ENCODE results near the gene C1QTNF2. TPM values are rescaled to one million over a fixed set of nuclear protein-coding genes. Genes with fewer than 3 reads are reported as not detected.

Gene C1QTNF2
- total RNA-seq, 1 experiment from 2014 or later: not detected

- no peak overlapping the region for H3K27ac Mint-ChIP-seq (ENCODE audit: low read depth, unreplicated experiment)
- intact Hi-C loops (cut with micrococcal nuclease): no loop called here
- no peaks in the 10 kb centered on the region for H3K27me3 Mint-ChIP-seq (ENCODE audit: insufficient read depth, unreplicated experiment)
- no peaks in the 10 kb centered on the region for H3K9me3 Mint-ChIP-seq (ENCODE audit: unreplicated experiment)
- H3K4me1 Mint-ChIP-seq (ENCODE audit: insufficient read depth, unreplicated experiment): peaks cover under 1% of the 10 kb centered on the region
- BruUV-seq (replicated peaks): no TSS peak
- H3K36me3 Mint-ChIP-seq (ENCODE audit: insufficient read depth, unreplicated experiment): no peaks in the 10 kb centered on the region
- TF ChIP-seq CTCF (IDR thresholded peaks at IDR 0.05; ENCODE audit: unreplicated experiment): no peak
- no peak overlapping the region for H3K4me3 Mint-ChIP-seq (ENCODE audit: unreplicated experiment)
- DNase-seq (ENCODE audit: unreplicated experiment): no peak
- POLR2A ChIA-PET: no interaction called here
- CTCF ChIA-PET: interaction anchor here (1.3 to 1.6 kb wide), 2 partner anchors 12 to 156 kb away, joined by 3 to 6 read pairs; no protein-coding TSS in a partner anchor
These were observed 15.8 kb downstream of the C1QTNF2 start for GRCh38 chr5:160354666-160355065.

- intact Hi-C loops (cut with micrococcal nuclease): no loop called here
- Mint-ChIP-seq H3K27ac (ENCODE audit: low read depth, unreplicated experiment) (no peak overlapping the region), H3K27me3 (ENCODE audit: insufficient read depth, unreplicated experiment) (no peaks in the 10 kb centered on the region), H3K9me3 (ENCODE audit: unreplicated experiment) (no peaks in the 10 kb centered on the region), H3K4me3 (ENCODE audit: unreplicated experiment) (no peak overlapping the region), H3K4me1 (ENCODE audit: insufficient read depth, unreplicated experiment) (no peaks in the 10 kb centered on the region), H3K36me3 (ENCODE audit: insufficient read depth, unreplicated experiment) (no peaks in the 10 kb centered on the region)
- no TSS peak for BruUV-seq (replicated peaks)
- TF ChIP-seq CTCF (IDR thresholded peaks at IDR 0.05; ENCODE audit: unreplicated experiment): no peak
- CTCF ChIA-PET: no interaction called here
- POLR2A ChIA-PET: no interaction called here
- no peak for DNase-seq (ENCODE audit: unreplicated experiment)
These were observed 17.0 kb downstream of the C1QTNF2 start for GRCh38 chr5:160353379-160353778.

GRCh38 chr5:160352308-160352707 is 18.1 kb downstream of the C1QTNF2 start:
- Mint-ChIP-seq H3K4me3 (ENCODE audit: unreplicated experiment) (no peak overlapping the region), H3K4me1 (ENCODE audit: insufficient read depth, unreplicated experiment) (no peaks in the 10 kb centered on the region), H3K27me3 (ENCODE audit: insufficient read depth, unreplicated experiment) (no peaks in the 10 kb centered on the region), H3K36me3 (ENCODE audit: insufficient read depth, unreplicated experiment) (no peaks in the 10 kb centered on the region), H3K9me3 (ENCODE audit: unreplicated experiment) (no peaks in the 10 kb centered on the region), H3K27ac (ENCODE audit: low read depth, unreplicated experiment) (no peak overlapping the region)
- CTCF ChIA-PET: interaction anchor here (0.7 to 1.9 kb wide), 7 partner anchors 9 to 330 kb away, joined by 3 to 13 read pairs (median 5); no protein-coding TSS in a partner anchor
- POLR2A ChIA-PET: interaction anchor here (0.8 kb wide), 1 partner anchor 18 kb away, joined by 3 read pairs; the partner anchor contains the start of gene C1QTNF2
- intact Hi-C loops (cut with micrococcal nuclease): no loop called here
- no TSS peak for BruUV-seq (replicated peaks)
- no peak for TF ChIP-seq CTCF (IDR thresholded peaks at IDR 0.05; ENCODE audit: unreplicated experiment)
- no peak for DNase-seq (ENCODE audit: unreplicated experiment)

- no peaks in the 10 kb centered on the region for H3K9me3 Mint-ChIP-seq (ENCODE audit: unreplicated experiment)
- no TSS peak for BruUV-seq (replicated peaks)
- no peaks in the 10 kb centered on the region for H3K27me3 Mint-ChIP-seq (ENCODE audit: insufficient read depth, unreplicated experiment)
- no peak for DNase-seq (ENCODE audit: unreplicated experiment)
- no peaks in the 10 kb centered on the region for H3K36me3 Mint-ChIP-seq (ENCODE audit: insufficient read depth, unreplicated experiment)
- intact Hi-C loops (cut with micrococcal nuclease): no loop called here
- no peak overlapping the region for H3K27ac Mint-ChIP-seq (ENCODE audit: low read depth, unreplicated experiment)
- ChIA-PET POLR2A (interaction anchor here (0.6 kb wide), 1 partner anchor 77 kb away, joined by 6 read pairs; no protein-coding TSS in a partner anchor), CTCF (interaction anchor here (1.0 to 9.8 kb wide), 5 partner anchors 40 to 327 kb away, joined by 3 to 317 read pairs (median 48); no protein-coding TSS in a partner anchor)
- H3K4me3 Mint-ChIP-seq (ENCODE audit: unreplicated experiment): no peak overlapping the region
- H3K4me1 Mint-ChIP-seq (ENCODE audit: insufficient read depth, unreplicated experiment): no peaks in the 10 kb centered on the region
- no peak for TF ChIP-seq CTCF (IDR thresholded peaks at IDR 0.05; ENCODE audit: unreplicated experiment)
These were observed 20.5 kb downstream of the C1QTNF2 start for GRCh38 chr5:160349935-160350303.
